K562 (cell line): Measurements from ENCODE around the gene SHISAL1. TPM values are rescaled to one million over a fixed set of nuclear protein-coding genes. Genes with fewer than 3 reads are reported as not detected.

Source experiments
- polyA plus RNA-seq, 8 experiments: library from polyadenylated mRNA; depleted of rRNA in 4 of 8; stranded (reverse) in 5 of 8; unstranded in 3 of 8; fragments of >200 nt; fragmentation: Nextera tagmentation in 2 of 8; fragmentation: Illumina TruSeq in 1 of 8; extraction: Ambion mirVana in 2 of 8; extraction: Trizol in 1 of 8; gene quantifications; 2 replicates each; pipeline versions ENCODE4 v1.2.1 to v1.2.3, GENCODE V29; 2011 to 2014; ENCODE audit warnings: inconsistent platforms in 1 of 8, missing spikeins in 1 of 8
- total RNA-seq, 7 experiments: library from RNA; depleted of rRNA in 6 of 7; stranded (reverse); fragments of >200 nt in 6 of 7; fragmentation: Illumina TruSeq in 2 of 7; extraction: Trizol in 2 of 7; gene quantifications; 2 replicates each; pipeline versions ENCODE4 v1.2.1 to v1.2.3, GENCODE V29; 2011 to 2021; ENCODE audit warnings: low replicate concordance in 1 of 7

Gene SHISAL1
- total and polyA plus RNA-seq, 9 of the 15 experiments (the other 6 are each of a cell fraction or from before 2014, with no cell fraction given), result not detected

Other genes starting within 250 kb of the SHISAL1 start
- gene PARVG, start 132.0 kb downstream of the SHISAL1 start, total RNA-seq (2014; rRNA removed), result not detected in 2 replicates
- not detected in 2 replicates for gene PARVG, start 132.0 kb downstream of the SHISAL1 start, total RNA-seq (2014; rRNA removed; fragmentation: Illumina TruSeq; extraction: Trizol)
- not detected in 2 replicates for gene PARVG, start 132.0 kb downstream of the SHISAL1 start, total RNA-seq (2015; rRNA removed; fragmentation: Illumina TruSeq; extraction: Trizol)
- 0.20 and 0.35 TPM in 2 replicates for gene PARVG, start 132.0 kb downstream of the SHISAL1 start, total RNA-seq (2021)
- 0.04 TPM in 1 of 2 replicates, not detected in the other for gene PARVG, start 132.0 kb downstream of the SHISAL1 start, polyA plus RNA-seq (2011; rRNA removed)
- not detected in 2 replicates for gene PARVG, start 132.0 kb downstream of the SHISAL1 start, polyA plus RNA-seq (2014; fragmentation: Illumina TruSeq; extraction: Trizol)
- gene PARVG, start 132.0 kb downstream of the SHISAL1 start, polyA plus RNA-seq (2014; fragmentation: Nextera tagmentation; extraction: Ambion mirVana), result not detected
- gene PARVG, start 132.0 kb downstream of the SHISAL1 start, polyA plus RNA-seq (2014; rRNA removed), result not detected in 2 replicates
- gene RTL6, start 185.3 kb upstream of the SHISAL1 start, total RNA-seq (2014; rRNA removed), result 3.4 and 5.0 TPM in 2 replicates
- 2.5 and 3.2 TPM in 2 replicates for gene RTL6, start 185.3 kb upstream of the SHISAL1 start, total RNA-seq (2014; rRNA removed; fragmentation: Illumina TruSeq; extraction: Trizol)
- 4.0 and 4.2 TPM in 2 replicates for gene RTL6, start 185.3 kb upstream of the SHISAL1 start, total RNA-seq (2015; rRNA removed; fragmentation: Illumina TruSeq; extraction: Trizol)
- 6.6 and 7.1 TPM in 2 replicates for gene RTL6, start 185.3 kb upstream of the SHISAL1 start, total RNA-seq (2021)
- gene RTL6, start 185.3 kb upstream of the SHISAL1 start, polyA plus RNA-seq (2011; rRNA removed), result 0.73 and 2.0 TPM in 2 replicates
- 4.5 and 4.9 TPM in 2 replicates for gene RTL6, start 185.3 kb upstream of the SHISAL1 start, polyA plus RNA-seq (2014; fragmentation: Illumina TruSeq; extraction: Trizol)
- 1 to 10 TPM; 1.0 to 1.1 TPM for gene RTL6, start 185.3 kb upstream of the SHISAL1 start, polyA plus RNA-seq (2014; fragmentation: Nextera tagmentation; extraction: Ambion mirVana)
- gene RTL6, start 185.3 kb upstream of the SHISAL1 start, polyA plus RNA-seq (2014; rRNA removed), result 2.8 and 3.7 TPM in 2 replicates